ENCODE results near the gene SCYL3. TPM values are rescaled to one million over a fixed set of nuclear protein-coding genes. Genes with fewer than 3 reads are reported as not detected.
"Not testable (repeated sequence)": the region's sequence is repeated elsewhere in the genome, so short reads cannot be mapped to it uniquely, and the experiment has no call there.

Gene SCYL3
- total RNA-seq, 1 donor, result 12.7 TPM

GRCh38 chr1:169829671-169830070 lies 64.0 kb downstream of the SCYL3 start:
- no peak for TF ChIP-seq CTCF (IDR thresholded peaks at IDR 0.05; ENCODE audit: insufficient read depth, low read length)
- no peak overlapping the region for H3K4me3 ChIP-seq (ENCODE audit: low read depth, low read length)
- no peak for DNase-seq (ENCODE audit: low read depth)

- TF ChIP-seq CTCF (IDR thresholded peaks at IDR 0.05; ENCODE audit: insufficient read depth, low read length), result no peak
- DNase-seq (ENCODE audit: low read depth), result no peak
- H3K4me3 ChIP-seq (ENCODE audit: low read depth, low read length), result no peak overlapping the region
These were observed 69.5 kb downstream of the SCYL3 start for GRCh38 chr1:169824153-169824552.

GRCh38 chr1:169821500-169821899 lies 72.2 kb downstream of the SCYL3 start:
- DNase-seq (ENCODE audit: low read depth), result no peak
- no peak for TF ChIP-seq CTCF (IDR thresholded peaks at IDR 0.05; ENCODE audit: insufficient read depth, low read length)
- H3K4me3 ChIP-seq (ENCODE audit: low read depth, low read length), result no peak overlapping the region

- no peak for TF ChIP-seq CTCF (IDR thresholded peaks at IDR 0.05; ENCODE audit: insufficient read depth, low read length)
These were observed 77.1 kb downstream of the SCYL3 start for GRCh38 chr1:169816617-169817016.

GRCh38 chr1:169814265-169814664 lies 79.4 kb downstream of the SCYL3 start:
- DNase-seq (ENCODE audit: low read depth), result no peak
- no peak for TF ChIP-seq CTCF (IDR thresholded peaks at IDR 0.05; ENCODE audit: insufficient read depth, low read length)
- H3K4me3 ChIP-seq (ENCODE audit: low read depth, low read length), result no peak overlapping the region

More at GRCh38 chr1:169816617-169817016, 77.1 kb downstream of the SCYL3 start:
- H3K4me3 ChIP-seq (ENCODE audit: low read depth, low read length), result no peak overlapping the region
- no peak for DNase-seq (ENCODE audit: low read depth)

GRCh38 chr1:169812131-169812530 lies 81.6 kb downstream of the SCYL3 start:
- DNase-seq (ENCODE audit: low read depth), result no peak
- H3K4me3 ChIP-seq (ENCODE audit: low read depth, low read length), result no peak overlapping the region
- TF ChIP-seq CTCF (IDR thresholded peaks at IDR 0.05; ENCODE audit: insufficient read depth, low read length), result no peak

- DNase-seq (ENCODE audit: low read depth); H3K4me3 ChIP-seq (ENCODE audit: low read depth, low read length): not testable (repeated sequence)
These were observed 82.2 kb downstream of the SCYL3 start for GRCh38 chr1:169811418-169812035.
